GM13976 (cell line): ENCODE data around the gene ANO1.

Experiments
- DNase-seq: peaks from one replicate; pipeline ENCODE4 v3.0.0; 2012; ENCODE audit warnings: low spot score
- in situ Hi-C: fragments of 300-500 bp; cut with MboI; formaldehyde crosslinking; loops from one replicate; pipeline ENCODE4 v1.12.0; 2022; ENCODE audit warnings: low sequenced_read_pairs, mixed read lengths, inconsistent platforms; ENCODE audit not compliant: unreplicated experiment
- TF ChIP-seq, protein P1 (sequence below): IDR thresholded peaks from 2 replicates; pipeline ENCODE4 v1.5.1; 2012; ENCODE audit warnings: borderline replicate concordance, mild to moderate bottlenecking; ENCODE audit not compliant: insufficient read depth; ENCODE audit errors: extremely low read depth, missing control alignments, control extremely low read depth

The ANO1 gene

DNA sequence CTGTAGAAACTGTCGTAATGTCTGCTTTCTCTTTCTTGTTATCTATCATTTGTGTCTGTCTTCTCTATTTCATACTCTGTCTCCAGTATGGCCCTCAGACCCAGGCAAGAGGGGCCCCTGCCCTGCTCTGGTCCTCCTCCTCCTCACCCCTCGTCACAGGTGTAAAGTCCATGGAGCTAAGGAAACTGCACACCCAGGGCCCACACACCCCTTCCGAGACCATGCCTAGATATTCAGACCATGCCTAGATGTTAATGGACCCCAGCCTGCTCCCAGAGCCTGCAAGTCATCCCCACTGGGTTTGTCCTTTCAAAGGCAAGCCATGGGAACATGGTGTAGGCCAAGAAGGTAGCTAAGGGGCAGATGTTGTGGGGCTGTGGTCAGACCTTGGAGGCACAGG lies 24.1 kb upstream of the ANO1 start:
- TF ChIP-seq, protein P1, sequence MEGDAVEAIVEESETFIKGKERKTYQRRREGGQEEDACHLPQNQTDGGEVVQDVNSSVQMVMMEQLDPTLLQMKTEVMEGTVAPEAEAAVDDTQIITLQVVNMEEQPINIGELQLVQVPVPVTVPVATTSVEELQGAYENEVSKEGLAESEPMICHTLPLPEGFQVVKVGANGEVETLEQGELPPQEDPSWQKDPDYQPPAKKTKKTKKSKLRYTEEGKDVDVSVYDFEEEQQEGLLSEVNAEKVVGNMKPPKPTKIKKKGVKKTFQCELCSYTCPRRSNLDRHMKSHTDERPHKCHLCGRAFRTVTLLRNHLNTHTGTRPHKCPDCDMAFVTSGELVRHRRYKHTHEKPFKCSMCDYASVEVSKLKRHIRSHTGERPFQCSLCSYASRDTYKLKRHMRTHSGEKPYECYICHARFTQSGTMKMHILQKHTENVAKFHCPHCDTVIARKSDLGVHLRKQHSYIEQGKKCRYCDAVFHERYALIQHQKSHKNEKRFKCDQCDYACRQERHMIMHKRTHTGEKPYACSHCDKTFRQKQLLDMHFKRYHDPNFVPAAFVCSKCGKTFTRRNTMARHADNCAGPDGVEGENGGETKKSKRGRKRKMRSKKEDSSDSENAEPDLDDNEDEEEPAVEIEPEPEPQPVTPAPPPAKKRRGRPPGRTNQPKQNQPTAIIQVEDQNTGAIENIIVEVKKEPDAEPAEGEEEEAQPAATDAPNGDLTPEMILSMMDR = no peak
- in situ Hi-C loops = no loop called here
- DNase-seq = no peak

DNA sequence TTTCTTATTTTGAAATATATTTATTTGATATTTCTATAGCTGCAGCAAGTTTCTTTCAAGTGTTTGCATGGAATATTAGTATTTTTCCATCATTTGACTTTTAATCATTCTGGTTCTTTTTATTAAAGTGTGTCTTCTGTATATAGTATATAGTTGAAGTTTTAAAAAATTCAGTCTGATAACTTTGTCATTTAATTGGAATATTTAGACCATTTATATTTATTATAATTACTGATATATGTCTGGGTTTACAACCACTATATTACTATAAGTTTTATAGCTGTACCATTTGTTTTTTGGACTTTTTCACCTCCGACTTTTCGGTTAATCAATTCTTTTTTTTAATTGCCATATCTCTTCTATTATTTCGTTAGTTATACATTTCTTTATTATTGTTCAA lies 22.7 kb upstream of the ANO1 start:
- DNase-seq = no peak
- TF ChIP-seq, protein P1 = no peak
- in situ Hi-C loops = no loop called here

DNA sequence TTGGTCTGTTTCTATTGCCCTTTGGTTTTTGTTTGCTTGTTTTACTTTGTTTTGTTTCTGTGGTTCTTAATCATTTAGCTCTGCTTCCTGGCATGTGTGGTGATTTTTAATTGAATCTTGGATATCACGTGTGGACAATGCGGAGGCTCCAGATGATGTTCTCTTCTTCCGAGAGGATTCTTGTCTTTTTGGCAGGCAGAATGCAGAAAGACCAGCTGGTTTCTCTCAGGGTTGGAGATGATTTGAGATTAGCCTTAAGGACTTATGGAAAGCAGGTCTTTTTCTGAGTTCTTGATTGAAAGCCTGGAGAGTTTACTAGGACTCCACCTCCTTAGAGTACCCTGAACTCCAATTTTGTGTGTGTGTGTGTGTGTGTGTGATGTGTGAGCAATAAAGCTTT lies 21.0 kb upstream of the ANO1 start:
- in situ Hi-C loops = no loop called here
- no peak for DNase-seq
- TF ChIP-seq, protein P1 = no peak

DNA sequence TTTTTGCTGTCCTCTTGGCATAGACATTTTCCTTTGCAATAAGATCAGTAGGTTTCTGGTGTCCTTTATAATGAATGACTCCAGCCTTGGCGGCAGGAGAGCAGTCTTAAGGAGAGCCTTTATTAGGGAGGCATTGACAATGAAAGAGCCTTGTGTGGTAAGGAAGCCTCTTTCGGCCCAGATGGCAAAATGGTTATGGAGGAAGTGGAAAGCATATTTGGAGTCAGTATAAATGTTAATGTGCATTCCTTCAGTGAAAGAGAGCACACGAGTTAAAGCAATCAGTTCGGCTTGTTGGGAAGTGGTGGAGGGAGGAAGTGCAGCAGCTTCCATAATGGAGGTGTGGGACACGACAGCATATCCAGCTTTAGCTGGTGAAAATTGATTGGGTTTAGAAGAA lies 18.1 kb upstream of the ANO1 start:
- TF ChIP-seq, protein P1 = no peak
- in situ Hi-C loops = no loop called here
- no peak for DNase-seq

DNA sequence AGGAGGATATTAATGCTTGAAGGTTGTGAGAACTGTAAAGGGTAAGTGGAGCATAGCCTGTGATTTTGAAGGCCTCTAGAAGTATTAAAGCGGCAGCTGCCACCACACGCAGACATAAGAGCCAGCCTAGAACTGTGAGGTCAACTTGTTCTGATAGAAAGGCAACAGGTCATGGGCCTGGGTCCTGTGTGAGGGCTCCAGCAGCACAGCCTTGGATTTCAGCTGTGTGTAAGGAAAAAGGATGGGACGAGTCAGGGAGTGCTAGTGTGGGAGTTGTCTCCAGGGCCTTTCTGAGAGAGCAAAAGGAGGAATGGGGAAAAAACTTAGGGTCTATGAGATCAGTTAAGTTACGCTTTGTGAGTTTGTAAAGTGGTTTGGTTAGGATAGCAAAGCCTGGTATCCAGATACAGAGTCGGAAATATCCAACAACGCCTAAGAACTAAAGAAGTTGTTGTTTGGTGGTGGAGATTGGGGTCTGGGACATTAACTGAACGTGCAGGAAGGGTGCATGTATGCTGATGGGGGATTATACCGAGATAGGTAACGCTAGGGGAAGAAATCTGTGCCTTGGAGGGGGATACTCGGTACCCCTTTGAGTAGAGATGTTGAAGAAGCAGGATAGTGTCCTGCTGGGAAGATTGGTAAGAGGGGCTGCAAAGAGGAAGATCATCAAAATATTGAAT lies 17.4 kb upstream of the ANO1 start:
- in situ Hi-C loops = no loop called here
- TF ChIP-seq, protein P1 = no peak
- DNase-seq = no peak

GRCh38 chr11:70061734-70062133 lies 16.4 kb upstream of the ANO1 start:
- TF ChIP-seq, protein P1 = no peak
- DNase-seq = no peak
- in situ Hi-C loops = no loop called here
